ENCODE measurements around the gene MGAM2. TPM values are rescaled to one million over a fixed set of nuclear protein-coding genes. Genes with fewer than 3 reads are reported as not detected.

Gene MGAM2
- total RNA-seq, 2 experiments from 2014 or later: not detected

GRCh38 chr7:142185801-142186200 lies 74.3 kb downstream of the MGAM2 start:
- no peaks in the 10 kb centered on the region for H3K9me3 ChIP-seq (ENCODE audit: low read length)
- no peak overlapping the region for H3K4me3 ChIP-seq (ENCODE audit: low read depth, low read length, poor library complexity, severe bottlenecking)
- H3K27ac ChIP-seq (ENCODE audit: low read depth, low read length, poor library complexity, severe bottlenecking): no peak overlapping the region
- no peaks in the 10 kb centered on the region for H4K20me1 ChIP-seq (ENCODE audit: insufficient read depth, low read length)
- no peaks in the 10 kb centered on the region for H3K4me1 ChIP-seq (ENCODE audit: insufficient read depth, low read length, poor library complexity, severe bottlenecking)
- POLR2A ChIA-PET: interaction anchor here (0.7 kb wide), 2 partner anchors 271 to 1665 kb away, joined by 3 read pairs; no protein-coding TSS in a partner anchor
- CTCF ChIA-PET (ENCODE audit: unreplicated experiment): interaction anchor here (0.6 kb wide), 1 partner anchor 63 kb away, joined by 3 read pairs; no protein-coding TSS in a partner anchor
- TF ChIP-seq EZH2phosphoT487 (IDR thresholded peaks at IDR 0.05; ENCODE audit: borderline replicate concordance, low read depth, low read length): no peak
- TF ChIP-seq, protein P1, sequence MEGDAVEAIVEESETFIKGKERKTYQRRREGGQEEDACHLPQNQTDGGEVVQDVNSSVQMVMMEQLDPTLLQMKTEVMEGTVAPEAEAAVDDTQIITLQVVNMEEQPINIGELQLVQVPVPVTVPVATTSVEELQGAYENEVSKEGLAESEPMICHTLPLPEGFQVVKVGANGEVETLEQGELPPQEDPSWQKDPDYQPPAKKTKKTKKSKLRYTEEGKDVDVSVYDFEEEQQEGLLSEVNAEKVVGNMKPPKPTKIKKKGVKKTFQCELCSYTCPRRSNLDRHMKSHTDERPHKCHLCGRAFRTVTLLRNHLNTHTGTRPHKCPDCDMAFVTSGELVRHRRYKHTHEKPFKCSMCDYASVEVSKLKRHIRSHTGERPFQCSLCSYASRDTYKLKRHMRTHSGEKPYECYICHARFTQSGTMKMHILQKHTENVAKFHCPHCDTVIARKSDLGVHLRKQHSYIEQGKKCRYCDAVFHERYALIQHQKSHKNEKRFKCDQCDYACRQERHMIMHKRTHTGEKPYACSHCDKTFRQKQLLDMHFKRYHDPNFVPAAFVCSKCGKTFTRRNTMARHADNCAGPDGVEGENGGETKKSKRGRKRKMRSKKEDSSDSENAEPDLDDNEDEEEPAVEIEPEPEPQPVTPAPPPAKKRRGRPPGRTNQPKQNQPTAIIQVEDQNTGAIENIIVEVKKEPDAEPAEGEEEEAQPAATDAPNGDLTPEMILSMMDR (conservative IDR thresholded peaks at IDR 0.05; ENCODE audit: low read length): no peak
- no TSS peak for BruUV-seq (replicated peaks)
- no peak for DNase-seq (ENCODE audit: low spot score)
- no peaks in the 10 kb centered on the region for H3K9me2 ChIP-seq (ENCODE audit: insufficient read depth, low read length)
- H3K4me2 ChIP-seq (ENCODE audit: low read length): no peak overlapping the region
- intact Hi-C loops (cut with micrococcal nuclease; ENCODE audit: unreplicated experiment): no loop called here
- no peak overlapping the region for H2AFZ ChIP-seq (ENCODE audit: low read length)
- no peaks in the 10 kb centered on the region for H3K79me2 ChIP-seq (ENCODE audit: insufficient read depth, low read depth, low read length)
- H3K36me3 ChIP-seq (ENCODE audit: insufficient read depth, low read length): no peaks in the 10 kb centered on the region

DNA sequence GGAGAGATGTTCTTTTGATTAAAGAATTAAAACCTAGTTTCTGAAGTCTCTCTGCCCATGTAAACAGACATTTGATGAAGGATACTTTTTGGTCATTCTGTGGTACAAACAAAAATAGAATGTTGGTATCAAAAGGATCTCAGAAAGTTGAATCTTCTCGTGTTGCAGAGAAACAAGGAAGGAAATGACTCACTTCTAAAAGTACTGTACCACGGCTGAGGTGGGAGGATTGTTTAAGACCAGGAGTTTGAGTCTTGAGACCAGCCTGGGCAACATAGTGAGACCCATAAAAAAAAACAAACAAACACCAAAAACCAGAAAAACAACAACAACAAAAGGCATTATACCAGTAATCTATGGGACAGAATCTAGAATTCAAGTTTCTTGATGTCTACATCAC lies 76.6 kb downstream of the MGAM2 start:
- Histone ChIP-seq H3K27ac (ENCODE audit: low read depth, low read length, poor library complexity, severe bottlenecking) (no peak overlapping the region), H3K36me3 (ENCODE audit: insufficient read depth, low read length) (no peaks in the 10 kb centered on the region), H3K4me2 (ENCODE audit: low read length) (no peak overlapping the region), H4K20me1 (ENCODE audit: insufficient read depth, low read length) (no peaks in the 10 kb centered on the region), H3K79me2 (ENCODE audit: insufficient read depth, low read depth, low read length) (no peaks in the 10 kb centered on the region), H2AFZ (ENCODE audit: low read length) (no peak overlapping the region), H3K9me2 (ENCODE audit: insufficient read depth, low read length) (no peaks in the 10 kb centered on the region), H3K4me3 (ENCODE audit: low read depth, low read length, poor library complexity, severe bottlenecking) (no peak overlapping the region), H3K9me3 (ENCODE audit: low read length) (no peaks in the 10 kb centered on the region), H3K4me1 (ENCODE audit: insufficient read depth, low read length, poor library complexity, severe bottlenecking) (no peaks in the 10 kb centered on the region)
- BruUV-seq (replicated peaks): no TSS peak
- ChIA-PET CTCF (ENCODE audit: unreplicated experiment) (no interaction called here), POLR2A (no interaction called here)
- intact Hi-C loops (cut with micrococcal nuclease; ENCODE audit: unreplicated experiment): loop anchor here (2.0 kb wide), 1 partner anchor 211 kb away; no protein-coding TSS in a partner anchor
- no peak for DNase-seq (ENCODE audit: low spot score)
- TF ChIP-seq EZH2phosphoT487 (IDR thresholded peaks at IDR 0.05; ENCODE audit: borderline replicate concordance, low read depth, low read length): no peak
- TF ChIP-seq, protein P1 (conservative IDR thresholded peaks at IDR 0.05; ENCODE audit: low read length): no peak

DNA sequence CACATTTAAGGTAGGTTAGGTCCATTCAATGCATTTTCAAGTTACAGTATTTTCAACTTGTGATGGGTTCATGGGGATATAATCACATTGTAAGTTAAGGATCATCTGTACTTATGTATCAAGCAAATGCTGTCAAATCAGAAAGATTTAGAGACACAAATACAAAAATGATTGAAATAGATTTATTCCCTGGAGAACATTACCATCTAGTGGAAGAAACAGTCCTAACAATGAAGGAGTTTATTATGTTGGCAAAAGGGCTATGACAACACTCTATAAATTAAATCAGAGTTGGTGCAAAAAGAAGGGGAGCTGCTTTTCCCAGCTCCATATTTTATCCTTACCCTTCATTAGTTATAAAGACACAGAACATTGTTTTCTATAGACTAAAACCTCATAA lies 77.3 kb downstream of the MGAM2 start:
- POLR2A ChIA-PET: no interaction called here
- intact Hi-C loops (cut with micrococcal nuclease; ENCODE audit: unreplicated experiment): loop anchor here (2.0 kb wide), 1 partner anchor 212 kb away; no protein-coding TSS in a partner anchor

More for the DNA sequence above, 77.3 kb downstream of the MGAM2 start:
- no peak for TF ChIP-seq EZH2phosphoT487 (IDR thresholded peaks at IDR 0.05; ENCODE audit: borderline replicate concordance, low read depth, low read length)
- TF ChIP-seq, protein P1 (conservative IDR thresholded peaks at IDR 0.05; ENCODE audit: low read length): peak; percentile 65
- no peaks in the 10 kb centered on the region for H3K36me3 ChIP-seq (ENCODE audit: insufficient read depth, low read length)
- no peaks in the 10 kb centered on the region for H3K4me1 ChIP-seq (ENCODE audit: insufficient read depth, low read length, poor library complexity, severe bottlenecking)
- no peaks in the 10 kb centered on the region for H3K79me2 ChIP-seq (ENCODE audit: insufficient read depth, low read depth, low read length)
- no peak overlapping the region for H3K4me3 ChIP-seq (ENCODE audit: low read depth, low read length, poor library complexity, severe bottlenecking)
- no peak overlapping the region for H2AFZ ChIP-seq (ENCODE audit: low read length)
- no TSS peak for BruUV-seq (replicated peaks)
- H3K4me2 ChIP-seq (ENCODE audit: low read length): no peak overlapping the region
- no peaks in the 10 kb centered on the region for H3K9me3 ChIP-seq (ENCODE audit: low read length)
- no peak overlapping the region for H3K27ac ChIP-seq (ENCODE audit: low read depth, low read length, poor library complexity, severe bottlenecking)
- H3K9me2 ChIP-seq (ENCODE audit: insufficient read depth, low read length): no peaks in the 10 kb centered on the region
- no peaks in the 10 kb centered on the region for H4K20me1 ChIP-seq (ENCODE audit: insufficient read depth, low read length)
- CTCF ChIA-PET (ENCODE audit: unreplicated experiment): no interaction called here
- peak; percentile 5 for DNase-seq (ENCODE audit: low spot score)
